Superior temporal gyrus (tissue), 1 donor: ENCODE measurements around the gene CLMP.

Experiments
- DNase-seq: peaks from one replicate; pipeline ENCODE4 v3.0.0-alpha.2; 2016; ENCODE audit errors: extremely low spot score

CLMP gene

GRCh38 chr11:123190518-123190917, 4.5 kb downstream of the CLMP start:
- DNase-seq, result no peak

DNA sequence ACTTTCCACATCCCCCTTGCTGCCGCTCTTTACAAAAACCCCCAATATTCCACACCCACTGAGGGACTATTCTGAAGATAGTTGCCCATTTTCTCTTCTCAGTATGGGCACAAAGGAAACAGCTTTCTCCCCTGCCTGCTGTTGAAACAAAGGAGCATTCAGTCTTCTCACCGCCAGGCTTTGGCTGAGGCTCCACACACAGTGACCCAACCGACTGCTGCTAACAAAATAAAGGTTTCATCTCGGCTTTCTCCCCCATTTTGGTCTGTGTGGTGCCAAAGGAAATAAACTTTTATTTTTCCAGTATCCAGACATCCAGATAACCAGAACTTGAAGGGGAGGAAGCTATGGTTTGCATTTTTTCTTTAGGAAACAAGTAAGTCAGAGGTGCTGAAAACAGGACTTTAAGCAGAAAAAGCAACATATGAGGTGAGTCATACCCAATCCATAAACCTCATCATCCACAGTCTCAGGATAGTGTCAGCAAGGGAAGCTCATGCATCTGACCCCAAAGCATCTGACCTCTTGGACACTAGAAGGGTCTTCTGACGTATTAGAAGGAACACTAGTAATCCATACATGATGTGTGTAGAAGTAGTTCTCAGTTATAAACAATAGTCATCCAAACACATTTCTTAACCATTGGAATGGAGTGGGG, 6.4 kb downstream of the CLMP start:
- peak; percentile 77 for DNase-seq

- peak; percentile 50 for DNase-seq
Observed at GRCh38 chr11:123187665-123188507, 7.2 kb downstream of the CLMP start.

DNA sequence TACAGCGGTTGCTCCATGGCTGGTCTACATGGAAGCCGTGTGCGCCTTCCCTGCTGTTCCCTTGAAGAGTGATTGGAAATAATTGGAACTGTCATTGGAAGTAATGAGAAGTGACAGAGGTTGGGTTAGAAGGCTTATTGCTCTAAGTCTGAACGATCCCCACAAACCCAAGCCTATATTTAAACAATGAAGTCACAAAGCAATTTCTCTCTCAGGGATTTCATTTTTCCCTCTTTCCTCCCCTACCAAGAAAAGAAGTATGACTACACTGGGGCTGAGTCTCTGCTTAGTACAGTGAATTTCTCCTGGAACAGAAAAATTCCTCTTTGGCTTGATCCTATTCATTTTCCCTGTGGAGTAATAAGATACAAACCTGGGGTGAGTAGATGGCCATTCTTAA, 7.8 kb downstream of the CLMP start:
- no peak for DNase-seq

- no peak for DNase-seq
Observed at GRCh38 chr11:123186286-123186685, 8.8 kb downstream of the CLMP start.

DNA sequence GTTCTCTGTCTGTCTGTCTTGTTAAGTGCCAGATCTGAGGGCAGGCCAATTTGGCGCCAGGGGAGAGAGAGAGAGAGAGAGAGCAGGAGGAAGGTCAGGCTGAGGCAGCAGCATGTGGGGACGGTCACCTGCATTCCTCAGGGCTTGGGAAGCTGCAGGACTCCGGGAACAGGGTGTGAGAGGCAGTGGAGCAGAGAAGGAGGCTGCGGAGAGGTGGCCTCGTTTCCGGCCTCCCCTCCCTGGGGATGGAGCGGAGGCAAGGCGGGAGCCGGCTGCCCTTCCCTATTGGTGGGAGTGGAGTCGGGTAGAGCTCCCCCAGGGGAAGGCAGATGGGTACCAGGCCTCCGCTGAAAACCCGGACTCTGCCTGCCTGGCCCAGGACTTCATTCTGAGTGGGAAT, 9.7 kb downstream of the CLMP start:
- no peak for DNase-seq

- no peak for DNase-seq
Observed at GRCh38 chr11:123184531-123184930, 10.5 kb downstream of the CLMP start.

DNA sequence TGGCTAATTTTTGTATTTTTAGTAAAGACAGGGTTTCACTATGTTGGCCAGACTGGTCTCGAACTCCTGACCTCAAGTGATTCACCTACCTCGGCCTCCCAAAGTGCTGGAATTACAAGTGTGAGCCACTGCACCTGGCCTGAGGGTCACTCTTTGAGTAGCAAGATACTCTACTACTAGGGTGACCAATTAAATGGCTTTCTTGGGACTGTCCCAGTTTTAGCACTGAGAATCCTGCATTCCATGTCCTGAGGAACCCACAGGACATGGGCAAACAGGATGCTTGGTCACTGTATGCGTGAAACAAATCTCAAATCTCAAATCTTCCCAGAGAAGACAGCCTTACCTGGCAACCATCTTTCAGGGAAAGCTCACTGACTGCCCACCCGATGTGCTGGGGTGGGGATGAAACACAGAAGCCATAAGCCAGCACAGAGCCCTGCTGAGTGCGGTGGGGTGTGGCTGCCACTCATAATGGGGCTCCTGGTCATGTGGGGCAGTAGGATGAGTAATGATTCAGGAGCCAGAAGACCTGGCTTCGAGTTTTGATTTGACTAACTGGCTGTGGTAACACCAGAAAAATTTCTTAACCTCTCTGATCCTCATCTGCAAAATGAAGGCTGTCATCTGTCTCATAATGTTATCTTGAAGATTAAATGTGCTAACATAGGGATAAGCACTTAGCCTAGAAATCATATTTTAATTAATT, 11.5 kb downstream of the CLMP start:
- no peak for DNase-seq

- no peak for DNase-seq
Observed at GRCh38 chr11:123181767-123182500, 13.1 kb downstream of the CLMP start.

GRCh38 chr11:123181075-123181474, 14.0 kb downstream of the CLMP start:
- DNase-seq, result no peak

DNA sequence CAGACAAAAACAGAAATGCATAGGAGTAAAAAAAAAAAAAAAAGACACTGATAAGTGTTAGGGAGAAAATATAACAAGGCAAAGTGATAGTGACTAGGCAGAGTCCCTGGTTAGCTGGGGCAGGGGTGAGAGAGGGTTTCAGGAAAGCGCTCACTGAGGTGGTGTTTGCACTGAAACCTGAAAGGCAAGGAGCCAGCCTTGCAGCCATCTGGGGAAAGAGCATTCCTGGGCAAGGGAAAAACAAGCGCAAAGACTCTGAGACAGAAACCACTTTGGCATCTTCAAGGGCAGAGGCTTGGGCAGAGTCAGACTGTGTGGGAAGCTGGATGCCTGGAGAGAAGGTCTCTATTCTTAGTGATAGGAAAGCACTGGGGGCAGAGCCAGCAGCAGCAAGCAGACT, 14.5 kb downstream of the CLMP start:
- DNase-seq, result no peak

GRCh38 chr11:123180166-123180565, 14.9 kb downstream of the CLMP start:
- DNase-seq, result no peak

DNA sequence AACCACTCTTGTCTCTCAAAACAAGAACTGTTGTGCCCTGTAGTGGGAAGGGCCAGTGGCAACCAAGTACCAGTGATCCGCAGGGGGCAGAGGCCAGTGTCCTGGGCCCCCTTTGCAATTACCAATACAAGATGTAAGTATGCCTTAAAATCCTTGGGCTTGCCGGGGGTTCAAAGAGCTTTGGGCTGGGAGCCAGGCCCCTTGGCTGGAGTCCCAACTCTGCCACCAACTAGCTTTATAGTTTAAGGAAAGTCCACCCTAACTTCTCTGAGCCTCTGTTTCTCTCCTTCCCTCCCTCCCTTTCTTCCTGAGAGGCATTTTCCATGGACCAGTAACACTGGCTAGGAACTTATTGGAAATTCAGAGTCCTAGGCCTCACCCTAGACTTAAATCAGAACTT, 15.5 kb downstream of the CLMP start:
- DNase-seq, result no peak

- no peak for DNase-seq
Observed at GRCh38 chr11:123178186-123178585, 16.9 kb downstream of the CLMP start.

DNA sequence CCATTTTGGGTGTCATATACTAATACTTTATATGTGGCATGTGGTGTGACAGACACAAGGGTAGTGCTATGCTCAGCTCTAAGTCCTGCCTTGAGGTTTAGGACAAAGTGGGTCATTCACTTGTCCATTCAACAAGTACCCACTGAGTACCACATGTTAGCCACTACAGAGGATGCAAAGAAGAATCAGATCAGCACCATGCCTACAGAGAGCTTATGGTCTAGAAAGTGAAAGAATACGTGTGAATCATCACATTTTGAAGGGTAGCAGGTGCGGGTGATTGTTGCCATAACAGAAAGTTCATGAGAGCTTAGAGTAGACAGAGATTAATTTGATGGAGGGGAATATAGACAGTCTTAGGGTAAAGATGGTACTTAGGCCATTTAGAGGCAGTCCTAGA, 18.3 kb downstream of the CLMP start:
- no peak for DNase-seq

GRCh38 chr11:123174196-123175183, 20.6 kb downstream of the CLMP start:
- no peak for DNase-seq

GRCh38 chr11:123173856-123174186, 21.2 kb downstream of the CLMP start:
- DNase-seq, result no peak

- DNase-seq, result no peak
Observed at GRCh38 chr11:123173040-123173855, 21.8 kb downstream of the CLMP start.

DNA sequence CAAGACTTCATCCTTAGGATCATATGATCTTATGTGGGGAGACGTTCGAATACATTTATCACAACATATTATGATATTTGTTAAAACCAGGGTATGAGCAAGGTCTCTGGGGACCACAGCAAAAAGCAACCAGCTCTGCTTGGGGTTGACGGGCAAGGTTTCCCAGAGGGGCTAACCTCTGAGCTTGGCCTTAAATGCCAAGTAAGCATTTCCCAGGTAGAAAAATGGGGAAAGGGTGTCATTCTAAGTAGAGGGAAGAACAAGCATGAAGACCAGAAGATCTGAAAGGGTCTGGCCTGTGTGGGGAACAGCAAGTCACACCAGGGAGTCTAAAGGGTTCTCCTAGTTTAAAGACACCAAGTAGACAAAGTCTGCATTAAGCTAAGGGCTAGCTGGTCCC, 24.1 kb downstream of the CLMP start:
- DNase-seq, result no peak

DNA sequence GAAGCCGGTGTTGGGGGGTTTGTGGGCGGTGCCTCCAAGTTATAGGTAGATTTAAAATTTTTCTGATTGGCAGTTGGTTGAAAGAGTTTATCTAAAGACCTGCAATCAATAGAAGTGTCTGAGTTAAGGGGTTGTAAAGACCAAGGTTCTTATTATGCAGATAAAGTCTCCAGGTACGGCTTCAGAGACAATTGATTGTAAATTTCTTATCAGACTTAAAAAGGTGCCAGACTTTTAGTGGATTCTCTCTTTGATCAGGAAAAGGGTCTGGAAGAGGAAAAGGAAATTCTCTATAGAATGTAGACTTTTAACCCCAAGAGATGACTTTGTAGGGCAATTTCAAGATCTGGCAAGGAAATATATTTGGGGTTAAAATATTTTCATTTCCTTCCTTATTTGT, 25.2 kb downstream of the CLMP start:
- DNase-seq, result no peak
